Activated CD4-positive, alpha-beta memory T cell treated with anti-CD3 and anti-CD28 coated beads, Interleukin-2, amount 10 ng/mL, durations not matched to agents 7 days and 5 days (primary cell): ENCODE results near the gene STK11. TPM values are rescaled to one million over a fixed set of nuclear protein-coding genes. Genes with fewer than 3 reads are reported as not detected.
A peak's percentile ranks its signal among the peaks of the same experiment; 100 is the strongest.

Experiments used
- CTCF ChIA-PET: fragments of 350-600 bp; sonication (Branson Sonifier 250); formaldehyde crosslinking; loops from one replicate; lab custom pipeline; 2021; ENCODE audit warnings: antibody characterized with exemption, inconsistent platforms; lab: Charles Lee
- POLR2A ChIA-PET: fragments of 350-600 bp; sonication (Branson Sonifier 250); formaldehyde crosslinking; loops from one replicate; lab custom pipeline; 2021; ENCODE audit warnings: antibody characterized with exemption; lab: Charles Lee
- DNase-seq: peaks from one replicate; pipeline ENCODE4 v3.0.0-alpha.2; 2020
- H3K27ac Mint-ChIP-seq: one replicate; pipeline ENCODE4 v1.8.0; 2021; ENCODE audit warnings: mild to moderate bottlenecking, mixed read lengths
- H3K27me3 Mint-ChIP-seq: one replicate; pipeline ENCODE4 v1.8.0; 2021; ENCODE audit warnings: mixed read lengths
- H3K36me3 Mint-ChIP-seq: one replicate; pipeline ENCODE4 v1.8.0; 2021; ENCODE audit warnings: low read depth, mixed read lengths
- H3K4me1 Mint-ChIP-seq: one replicate; pipeline ENCODE4 v1.8.0; 2021; ENCODE audit warnings: mixed read lengths
- H3K4me3 Mint-ChIP-seq: one replicate; pipeline ENCODE4 v1.8.0; 2021; ENCODE audit warnings: mild to moderate bottlenecking, mixed read lengths
- H3K9me3 Mint-ChIP-seq: one replicate; pipeline ENCODE4 v1.8.0; 2021; ENCODE audit warnings: mixed read lengths
- total RNA-seq, 2 experiments: library from RNA; stranded (reverse); gene quantifications; one replicate each; pipeline ENCODE4 v1.2.3, GENCODE V29; 2021

Gene STK11
- total RNA-seq, 2 experiments from 2014 or later = 84.2 to 85.1 TPM

DNA sequence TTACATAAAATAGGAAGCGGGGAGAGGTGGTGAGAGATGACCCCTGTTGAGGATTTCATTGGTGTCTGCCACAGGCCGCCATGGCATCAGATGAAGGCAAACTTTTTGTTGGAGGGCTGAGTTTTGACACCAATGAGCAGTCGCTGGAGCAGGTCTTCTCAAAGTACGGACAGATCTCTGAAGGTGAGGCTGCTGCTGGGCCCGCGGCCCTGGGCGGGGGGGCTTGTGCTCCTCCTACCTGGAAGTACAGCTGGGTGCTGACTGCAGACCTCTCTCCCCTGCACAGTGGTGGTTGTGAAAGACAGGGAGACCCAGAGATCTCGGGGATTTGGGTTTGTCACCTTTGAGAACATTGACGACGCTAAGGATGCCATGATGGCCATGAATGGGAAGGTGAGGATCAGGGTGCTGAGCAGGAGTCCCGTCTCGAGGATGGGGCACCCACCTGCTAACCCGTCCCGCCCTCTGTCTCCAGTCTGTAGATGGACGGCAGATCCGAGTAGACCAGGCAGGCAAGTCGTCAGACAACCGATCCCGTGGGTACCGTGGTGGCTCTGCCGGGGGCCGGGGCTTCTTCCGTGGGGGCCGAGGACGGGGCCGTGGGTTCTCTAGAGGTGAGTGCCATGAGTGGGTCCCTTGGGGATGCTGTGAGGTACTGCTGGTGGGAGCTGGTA lies 65.4 kb downstream of the STK11 start:
- peak overlapping the region; percentile 85 for H3K27ac Mint-ChIP-seq
- ChIA-PET POLR2A (interaction anchor here (1.1 to 2.5 kb wide), 3 partner anchors 10 to 30 kb away, joined by 3 to 8 read pairs (median 6); no protein-coding TSS in a partner anchor), CTCF (interaction anchor here (0.6 to 1.9 kb wide), 3 partner anchors 26 to 138 kb away, joined by 3 to 6 read pairs (median 3); no protein-coding TSS in a partner anchor)
- H3K36me3 Mint-ChIP-seq = peaks cover 45% of the 10 kb centered on the region
- H3K27me3 Mint-ChIP-seq = peaks cover 3% of the 10 kb centered on the region
- H3K4me1 Mint-ChIP-seq = peaks cover 62% of the 10 kb centered on the region
- H3K9me3 Mint-ChIP-seq = no peaks in the 10 kb centered on the region
- DNase-seq = no peak
- H3K4me3 Mint-ChIP-seq = peak overlapping the region; percentile 91

DNA sequence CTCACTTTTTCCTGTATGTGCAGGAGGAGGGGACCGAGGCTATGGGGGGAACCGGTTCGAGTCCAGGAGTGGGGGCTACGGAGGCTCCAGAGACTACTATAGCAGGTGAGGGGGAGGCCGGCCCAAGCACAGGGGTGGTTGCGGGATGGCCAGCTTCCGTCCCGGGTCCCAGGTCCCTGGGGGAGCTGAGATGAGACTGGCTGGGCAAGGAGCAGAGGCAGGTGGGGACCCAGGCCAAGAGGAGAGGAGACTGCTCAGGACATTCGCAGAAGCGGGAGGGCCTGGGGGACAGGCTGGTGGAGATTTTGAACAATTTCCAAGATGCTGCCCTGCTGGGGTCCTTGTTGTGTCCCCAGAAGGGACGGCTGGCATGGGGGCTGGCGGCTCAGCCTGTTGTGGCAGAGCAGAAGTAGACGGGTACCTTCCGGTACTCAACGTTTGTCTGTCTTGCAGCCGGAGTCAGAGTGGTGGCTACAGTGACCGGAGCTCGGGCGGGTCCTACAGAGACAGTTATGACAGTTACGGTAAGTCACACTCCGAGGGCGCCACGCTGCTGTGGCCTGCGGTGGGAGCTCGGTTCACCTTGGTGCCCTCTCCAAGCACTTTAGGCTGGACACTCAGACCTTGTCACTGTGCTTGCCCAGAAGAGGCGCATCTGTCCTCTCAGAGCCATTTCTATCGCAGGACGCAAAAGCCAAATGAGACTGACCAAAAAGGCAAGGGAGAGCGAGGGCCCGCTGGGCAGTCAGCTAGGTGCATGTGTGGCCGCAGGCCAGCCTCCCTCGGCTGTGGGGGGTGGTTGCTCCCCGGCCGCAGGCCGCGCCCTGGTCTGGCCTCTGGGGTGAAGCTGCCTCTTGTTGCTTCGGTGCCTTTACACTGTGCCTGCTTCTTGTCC lies 66.2 kb downstream of the STK11 start:
- no peak for DNase-seq
- Mint-ChIP-seq H3K27ac (peak overlapping the region; percentile 85), H3K4me3 (peak overlapping the region; percentile 91), H3K36me3 (peaks cover 49% of the 10 kb centered on the region), H3K4me1 (peaks cover 64% of the 10 kb centered on the region), H3K27me3 (peaks cover 3% of the 10 kb centered on the region), H3K9me3 (no peaks in the 10 kb centered on the region)
- ChIA-PET POLR2A (interaction anchor here (1.1 to 2.5 kb wide), 4 partner anchors 11 to 31 kb away, joined by 3 to 16 read pairs (median 7); no protein-coding TSS in a partner anchor), CTCF (interaction anchor here (0.6 to 1.9 kb wide), 3 partner anchors 27 to 137 kb away, joined by 3 to 6 read pairs (median 3); no protein-coding TSS in a partner anchor)

DNA sequence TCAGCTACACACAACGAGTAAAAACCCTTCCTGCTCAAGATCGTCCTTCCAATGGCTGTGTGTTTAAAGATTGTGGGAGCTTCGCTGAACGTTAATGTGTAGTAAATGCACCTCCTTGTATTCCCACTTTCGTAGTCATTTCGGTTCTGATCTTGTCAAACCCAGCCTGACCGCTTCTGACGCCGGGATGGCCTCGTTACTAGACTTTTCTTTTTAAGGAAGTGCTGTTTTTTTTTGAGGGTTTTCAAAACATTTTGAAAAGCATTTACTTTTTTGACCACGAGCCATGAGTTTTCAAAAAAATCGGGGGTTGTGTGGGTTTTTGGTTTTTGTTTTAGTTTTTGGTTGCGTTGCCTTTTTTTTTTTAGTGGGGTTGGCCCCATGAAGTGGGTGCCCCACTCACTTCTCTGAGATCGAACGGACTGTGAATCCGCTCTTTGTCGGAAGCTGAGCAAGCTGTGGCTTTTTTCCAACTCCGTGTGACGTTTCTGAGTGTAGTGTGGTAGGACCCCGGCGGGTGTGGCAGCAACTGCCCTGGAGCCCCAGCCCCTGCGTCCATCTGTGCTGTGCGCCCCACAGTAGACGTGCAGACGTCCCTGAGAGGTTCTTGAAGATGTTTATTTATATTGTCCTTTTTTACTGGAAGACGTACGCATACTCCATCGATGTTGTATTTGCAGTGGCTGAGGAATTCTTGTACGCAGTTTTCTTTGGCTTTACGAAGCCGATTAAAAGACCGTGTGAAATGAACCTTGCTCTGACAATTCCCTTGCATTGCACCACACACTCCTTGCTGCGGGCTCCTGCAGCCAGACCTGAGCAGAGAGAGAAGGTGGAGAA lies 67.1 kb downstream of the STK11 start:
- ChIA-PET POLR2A (interaction anchor here (1.0 to 2.5 kb wide), 6 partner anchors 12 to 380 kb away, joined by 3 to 16 read pairs (median 4); partner anchors contain the start of genes MED16 and RNU6-9), CTCF (interaction anchor here (1.4 to 1.9 kb wide), 3 partner anchors 28 to 111 kb away, joined by 3 to 14 read pairs (median 6); no protein-coding TSS in a partner anchor)
- peak overlapping the region; percentile 41 for H3K4me3 Mint-ChIP-seq
- no peaks in the 10 kb centered on the region for H3K27me3 Mint-ChIP-seq
- H3K4me1 Mint-ChIP-seq = peaks cover 60% of the 10 kb centered on the region
- no peak for DNase-seq
- H3K27ac Mint-ChIP-seq = peak overlapping the region; percentile 68
- H3K9me3 Mint-ChIP-seq = no peaks in the 10 kb centered on the region
- peaks cover 52% of the 10 kb centered on the region for H3K36me3 Mint-ChIP-seq

DNA sequence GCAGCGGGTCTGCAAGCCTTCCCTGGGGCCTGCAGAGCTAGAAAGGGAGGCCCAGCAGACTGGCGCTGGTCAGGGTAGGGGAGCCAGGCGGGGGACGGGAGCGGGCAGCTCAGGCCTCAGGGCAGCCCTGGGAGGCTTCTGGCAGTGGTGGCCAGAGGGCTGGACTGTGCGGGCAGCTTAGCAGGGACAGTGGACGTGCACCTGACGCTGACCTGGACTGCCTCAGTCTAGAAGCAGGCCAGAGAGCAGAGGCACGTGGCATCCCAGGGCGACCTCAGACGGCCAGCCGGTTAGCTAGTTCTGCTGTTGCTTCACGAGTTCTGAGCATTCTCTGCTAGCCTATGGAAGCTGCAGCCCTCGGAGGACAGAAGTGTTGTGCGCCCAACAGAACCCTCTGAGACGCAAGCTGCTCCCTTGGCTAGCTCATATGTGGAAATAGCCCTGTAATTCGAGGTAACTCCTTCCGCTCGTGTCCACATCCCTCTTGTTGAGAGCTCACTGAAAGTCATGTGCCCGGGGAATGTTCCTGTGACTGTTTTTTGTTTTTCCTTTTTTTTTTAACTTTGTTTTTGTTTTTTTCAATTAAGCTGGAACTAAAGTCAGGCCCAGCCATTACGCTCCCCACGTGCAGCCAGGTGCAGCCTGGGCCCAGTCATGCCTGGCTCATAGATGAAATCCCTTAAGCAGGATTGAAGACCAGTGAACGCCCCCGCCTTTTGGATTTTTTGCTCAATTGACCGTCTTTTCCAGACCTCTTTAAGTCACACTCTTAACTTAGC lies 67.9 kb downstream of the STK11 start:
- ChIA-PET CTCF (interaction anchor here (1.4 to 1.5 kb wide), 2 partner anchors 30 to 110 kb away, joined by 3 to 14 read pairs; no protein-coding TSS in a partner anchor), POLR2A (interaction anchor here (1.0 to 2.5 kb wide), 6 partner anchors 13 to 380 kb away, joined by 3 to 16 read pairs (median 4); partner anchors contain the start of genes MED16 and RNU6-9)
- no peaks in the 10 kb centered on the region for H3K9me3 Mint-ChIP-seq
- peak overlapping the region; percentile 72 for H3K27ac Mint-ChIP-seq
- DNase-seq = no peak
- H3K27me3 Mint-ChIP-seq = no peaks in the 10 kb centered on the region
- H3K4me3 Mint-ChIP-seq = peak overlapping the region; percentile 14
- H3K36me3 Mint-ChIP-seq = peaks cover 57% of the 10 kb centered on the region
- peaks cover 59% of the 10 kb centered on the region for H3K4me1 Mint-ChIP-seq

DNA sequence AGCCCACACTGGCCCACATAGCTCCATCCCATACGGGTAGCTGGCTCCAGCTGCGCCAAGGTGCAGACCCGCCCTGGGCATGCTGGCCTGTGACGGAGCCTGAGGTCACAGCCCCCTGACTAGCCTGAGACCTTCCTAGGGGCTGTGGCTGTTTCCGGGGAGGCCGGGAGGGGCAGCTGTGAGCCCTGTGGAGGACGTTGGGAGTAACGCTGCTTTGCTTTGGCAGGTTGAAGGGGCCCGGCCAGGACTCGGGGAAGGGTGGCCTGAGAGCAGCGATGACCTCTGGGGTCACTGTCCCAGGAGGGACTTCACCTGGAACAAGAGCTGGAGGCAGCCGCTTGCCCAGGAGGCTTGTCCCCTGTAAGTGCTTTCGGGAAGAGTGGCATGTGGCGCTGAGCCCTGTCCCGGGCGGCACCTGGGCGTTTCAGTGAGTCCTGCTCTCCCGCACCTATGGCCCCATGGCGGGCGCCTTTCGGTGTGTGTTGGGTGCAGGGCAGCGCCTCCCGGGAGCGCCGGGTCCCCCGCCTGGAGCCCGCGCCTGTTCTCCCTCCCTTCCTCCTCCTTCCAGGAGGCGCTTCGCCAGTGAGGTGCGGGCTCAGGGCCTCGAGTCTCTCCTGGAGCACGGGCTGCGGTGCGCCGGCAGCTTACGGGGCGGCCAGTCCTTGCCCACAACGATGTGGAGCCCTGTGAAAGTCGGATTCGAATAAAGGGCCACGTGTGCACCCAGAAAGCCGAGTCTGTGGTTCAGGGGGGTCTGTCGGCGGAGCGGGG lies 68.7 kb downstream of the STK11 start:
- H3K4me1 Mint-ChIP-seq = peaks cover 52% of the 10 kb centered on the region
- peak overlapping the region; percentile 72 for H3K27ac Mint-ChIP-seq
- H3K27me3 Mint-ChIP-seq = no peaks in the 10 kb centered on the region
- no peak for DNase-seq
- H3K4me3 Mint-ChIP-seq = peak overlapping the region; percentile 62
- POLR2A ChIA-PET = interaction anchor here (0.6 to 2.5 kb wide), 7 partner anchors 21 to 381 kb away, joined by 3 to 16 read pairs (median 3); partner anchors contain the start of genes MED16 and RNU6-9
- CTCF ChIA-PET = interaction anchor here (0.6 to 2.1 kb wide), 4 partner anchors 30 to 625 kb away, joined by 3 to 23 read pairs (median 8); no protein-coding TSS in a partner anchor
- peaks cover 57% of the 10 kb centered on the region for H3K36me3 Mint-ChIP-seq
- no peaks in the 10 kb centered on the region for H3K9me3 Mint-ChIP-seq

DNA sequence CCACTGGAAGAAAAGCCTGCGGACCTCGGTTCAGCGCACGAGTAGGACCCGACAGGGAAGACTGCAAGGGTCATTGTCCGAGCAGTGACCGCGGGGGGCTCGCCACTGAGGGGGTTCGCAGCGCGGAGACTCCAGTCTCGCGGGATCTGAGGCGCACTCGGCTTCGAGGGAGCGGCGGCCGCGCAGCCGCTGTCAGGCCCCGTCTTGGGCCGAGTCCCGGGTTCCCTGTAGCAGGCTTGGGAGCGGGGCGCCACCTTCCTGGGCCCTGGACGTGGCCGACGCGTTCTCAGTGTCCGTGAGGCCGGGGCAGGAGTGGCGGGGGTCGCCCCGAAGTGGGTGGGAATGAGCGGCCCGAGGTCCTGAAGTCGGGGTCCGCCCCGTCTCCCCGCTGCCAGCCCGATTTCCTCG lies 69.3 kb downstream of the STK11 start:
- no peaks in the 10 kb centered on the region for H3K27me3 Mint-ChIP-seq

DNA sequence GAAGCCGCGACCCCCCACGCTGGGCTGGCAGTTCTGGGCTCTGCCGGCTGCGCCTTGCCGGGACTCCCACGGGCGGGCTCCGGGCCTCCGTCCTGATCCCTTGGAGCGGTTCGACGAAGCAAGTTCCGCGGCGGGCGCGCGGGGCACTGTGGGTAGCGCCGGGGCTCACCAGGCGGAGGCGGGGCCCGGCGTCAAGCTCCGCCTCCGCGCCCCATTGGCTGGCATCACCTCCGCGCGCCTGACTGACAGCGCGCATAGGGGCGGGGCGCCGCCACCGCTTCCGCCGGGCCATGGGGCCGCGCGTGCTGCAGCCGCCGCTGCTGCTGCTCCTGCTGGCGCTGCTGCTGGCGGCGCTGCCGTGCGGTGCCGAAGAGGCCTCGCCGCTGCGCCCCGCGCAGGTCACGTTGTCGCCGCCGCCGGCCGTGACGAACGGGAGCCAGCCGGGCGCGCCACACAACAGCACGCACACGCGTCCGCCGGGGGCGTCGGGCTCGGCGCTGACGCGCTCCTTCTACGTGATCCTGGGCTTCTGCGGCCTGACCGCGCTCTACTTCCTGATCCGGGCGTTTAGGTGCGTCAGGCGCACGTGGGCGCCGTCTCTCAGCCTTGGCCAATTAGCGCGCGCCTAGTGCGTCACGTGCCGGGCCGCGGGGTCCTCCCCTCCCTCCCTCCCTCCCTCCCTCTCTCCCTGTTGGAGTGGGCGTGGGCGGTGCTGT lies 69.8 kb downstream of the STK11 start, which contains the start of gene FAM174C:
Gene FAM174C, plus strand, starts transcription at position 271 of the 716 bp plus-strand sequence. Its CDS starts 20 bp downstream, at position 291.
- peaks cover 56% of the 10 kb centered on the region for H3K36me3 Mint-ChIP-seq
- H3K27me3 Mint-ChIP-seq = no peaks in the 10 kb centered on the region
- POLR2A ChIA-PET = interaction anchor here (0.6 to 1.8 kb wide), 10 partner anchors 9 to 403 kb away, joined by 3 to 15 read pairs (median 4); partner anchors contain the start of gene ATP5F1D
- peak within 1 kb of the TSS; percentile 82 for H3K4me3 Mint-ChIP-seq
- peak; percentile 96 for DNase-seq
- H3K27ac Mint-ChIP-seq = peak within 1 kb of the TSS; percentile 96
- H3K4me1 Mint-ChIP-seq = peaks cover 55% of the 10 kb centered on the region
- H3K9me3 Mint-ChIP-seq = no peaks in the 10 kb centered on the region
- CTCF ChIA-PET = interaction anchor here (0.5 to 2.1 kb wide), 3 partner anchors 9 to 197 kb away, joined by 4 to 23 read pairs (median 12); no protein-coding TSS in a partner anchor

More for the DNA sequence above, 69.3 kb downstream of the STK11 start:
- peaks cover 56% of the 10 kb centered on the region for H3K4me1 Mint-ChIP-seq
- H3K27ac Mint-ChIP-seq = peak overlapping the region; percentile 69
- CTCF ChIA-PET = interaction anchor here (0.5 to 2.1 kb wide), 4 partner anchors 8 to 625 kb away, joined by 3 to 23 read pairs (median 8); no protein-coding TSS in a partner anchor
- POLR2A ChIA-PET = interaction anchor here (0.6 to 1.8 kb wide), 11 partner anchors 9 to 403 kb away, joined by 3 to 15 read pairs (median 4); partner anchors contain the start of gene ATP5F1D
- H3K36me3 Mint-ChIP-seq = peaks cover 59% of the 10 kb centered on the region
- H3K9me3 Mint-ChIP-seq = no peaks in the 10 kb centered on the region
- H3K4me3 Mint-ChIP-seq = peak overlapping the region; percentile 62
- DNase-seq = no peak

DNA sequence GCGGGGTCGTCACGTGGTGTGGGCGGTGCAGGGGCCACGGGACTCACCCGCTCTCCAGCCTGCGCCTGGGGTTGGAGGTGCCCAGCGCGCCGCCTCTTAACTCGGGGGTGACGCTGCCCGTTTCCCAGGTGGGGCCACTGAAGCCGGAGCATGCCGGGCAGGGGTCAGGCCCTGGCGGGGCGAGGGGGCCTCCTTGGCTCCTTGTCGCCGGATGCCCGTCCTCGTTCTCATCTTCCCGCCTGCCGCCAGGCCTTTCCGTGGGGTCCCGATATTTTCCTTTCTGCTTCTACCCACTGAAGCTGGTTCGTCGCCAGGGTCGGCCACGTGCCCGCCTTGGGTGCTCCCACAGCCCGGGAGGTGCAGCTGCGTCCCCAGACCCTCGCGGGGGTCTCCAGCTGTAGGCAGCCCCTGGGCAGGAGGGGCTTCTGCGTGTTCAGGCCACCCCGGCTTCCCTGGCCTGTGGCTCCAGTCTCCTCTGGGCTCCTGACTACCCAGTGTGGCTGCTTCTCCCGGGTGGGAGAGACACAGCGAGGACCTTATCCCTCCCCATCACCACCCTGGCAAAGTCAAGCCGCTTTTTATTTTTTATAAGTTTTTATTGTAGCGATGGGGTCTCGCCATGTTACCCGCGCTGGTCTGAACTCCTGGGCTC lies 70.5 kb downstream of the STK11 start:
- ChIA-PET CTCF (interaction anchor here (2.1 kb wide), 1 partner anchor 32 kb away, joined by 23 read pairs; no protein-coding TSS in a partner anchor), POLR2A (interaction anchor here (1.8 kb wide), 1 partner anchor 10 kb away, joined by 15 read pairs; no protein-coding TSS in a partner anchor)
- no peak for DNase-seq
- peaks cover 48% of the 10 kb centered on the region for H3K4me1 Mint-ChIP-seq
- peak overlapping the region; percentile 96 for H3K27ac Mint-ChIP-seq
- no peaks in the 10 kb centered on the region for H3K9me3 Mint-ChIP-seq
- H3K4me3 Mint-ChIP-seq = peak overlapping the region; percentile 82
- H3K36me3 Mint-ChIP-seq = peaks cover 50% of the 10 kb centered on the region
- H3K27me3 Mint-ChIP-seq = no peaks in the 10 kb centered on the region

DNA sequence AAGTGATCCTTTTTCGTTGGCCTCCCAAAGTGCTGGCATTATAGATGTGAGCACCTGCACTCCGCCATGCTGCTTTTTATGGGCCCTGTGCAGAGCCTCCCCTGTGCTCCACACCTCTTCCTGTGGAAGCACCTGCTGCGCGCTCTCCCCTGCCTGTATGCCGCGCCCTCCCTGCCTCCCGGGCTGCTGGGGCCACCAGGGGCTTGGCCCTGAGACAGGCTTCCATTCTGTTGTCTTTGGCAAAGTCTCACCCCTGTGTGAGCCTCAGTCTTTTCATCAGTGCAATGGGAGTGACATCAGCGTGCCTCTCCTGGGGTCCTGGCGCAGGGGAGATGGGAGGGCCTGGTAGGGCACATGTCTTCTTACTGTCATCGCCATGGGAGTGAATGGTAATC lies 71.0 kb downstream of the STK11 start:
- no peak for DNase-seq
- Mint-ChIP-seq H3K27ac (peak overlapping the region; percentile 96), H3K9me3 (no peaks in the 10 kb centered on the region), H3K27me3 (no peaks in the 10 kb centered on the region), H3K4me1 (peaks cover 43% of the 10 kb centered on the region), H3K4me3 (peak overlapping the region; percentile 82), H3K36me3 (peaks cover 45% of the 10 kb centered on the region)
- ChIA-PET CTCF (interaction anchor here (2.1 kb wide), 1 partner anchor 33 kb away, joined by 23 read pairs; no protein-coding TSS in a partner anchor), POLR2A (interaction anchor here (1.8 kb wide), 1 partner anchor 11 kb away, joined by 15 read pairs; no protein-coding TSS in a partner anchor)
